Measurements from ENCODE around the gene AGBL5. TPM values are rescaled to one million over a fixed set of nuclear protein-coding genes. Genes with fewer than 3 reads are reported as not detected.
A peak's percentile ranks its signal among the peaks of the same experiment; 100 is the strongest.

The AGBL5 gene
- total and polyA plus RNA-seq, 9 of the 15 experiments (the other 6 are each of a cell fraction or from before 2014, with no cell fraction given): 3.3 to 52.7 (median 26.2) TPM

- TF ChIP-seq KLF6 (CRISPR knock-in tag; IDR thresholded peaks at IDR 0.05; ENCODE audit: borderline replicate concordance) (peak; percentile 46; the same call in 1 of the 2 replicates), NRF1 (conservative IDR thresholded peaks at IDR 0.05 in 1 of 2, IDR thresholded peaks at IDR 0.05 in 1 of 2) (no peak), ZNF695 (CRISPR knock-in tag; IDR thresholded peaks at IDR 0.05) (no peak), E2F4 (CRISPR knock-in tag; IDR thresholded peaks at IDR 0.05; ENCODE audit: low read depth) (no peak), STAG1 (CRISPR knock-in tag; IDR thresholded peaks at IDR 0.05; ENCODE audit: borderline replicate concordance) (peak; percentile 48; the same call in 1 of the 2 replicates), GTF3C2 (IDR thresholded peaks at IDR 0.05; ENCODE audit: borderline replicate concordance, extremely low read depth, insufficient read length) (no peak), GATAD2A (IDR thresholded peaks at IDR 0.05) (0 out of 2 replicates have a peak, but pooled peaks have one; percentile 48), CXXC5 (CRISPR knock-in tag; IDR thresholded peaks at IDR 0.05) (no peak), SAFB2 (IDR thresholded peaks at IDR 0.05; ENCODE audit: borderline replicate concordance, low read depth, low read length, severe bottlenecking) (no peak), HOXB6 (CRISPR knock-in tag; IDR thresholded peaks at IDR 0.05; ENCODE audit: borderline replicate concordance) (no peak), FOXM1 (IDR thresholded peaks at IDR 0.05; ENCODE audit: low read depth) (no peak), FOXM1 (CRISPR knock-in tag; IDR thresholded peaks at IDR 0.05; ENCODE audit: low read depth) (no peak), ZNF121 (CRISPR knock-in tag; conservative IDR thresholded peaks at IDR 0.05) (no peak), ZNF583 (CRISPR knock-in tag; IDR thresholded peaks at IDR 0.05) (no peak), POU5F1 (IDR thresholded peaks at IDR 0.05; ENCODE audit: borderline replicate concordance, low read depth, low read length, partially characterized antibody) (no peak), MAZ (CRISPR knock-in tag; conservative IDR thresholded peaks at IDR 0.05 in 1 of 2, IDR thresholded peaks at IDR 0.05 in 1 of 2) (peak in 1 of 2 experiments; percentile 31; a peak in 1 of 4 replicates), PURB (CRISPR knock-in tag; IDR thresholded peaks at IDR 0.05; ENCODE audit: low read depth) (no peak), HMGN3 (IDR thresholded peaks at IDR 0.05; ENCODE audit: borderline replicate concordance, extremely low read depth, insufficient read length, low read depth, low read length) (no peak), RFX7 (CRISPR knock-in tag; IDR thresholded peaks at IDR 0.05) (no peak)
Measured at GRCh38 chr2:27085673-27086089, 34.2 kb downstream of the AGBL5 start (continued).
